IMR-90 (cell line): ENCODE measurements around the gene RPS28. TPM values are rescaled to one million over a fixed set of nuclear protein-coding genes. Genes with fewer than 3 reads are reported as not detected.
A peak's percentile ranks its signal among the peaks of the same experiment; 100 is the strongest.

ENCODE experiments used
- ATAC-seq: fragments of 200-7000 bp; cut with Tn5 transposase; 2 replicates; pipeline ENCODE4 v1.9.1; 2020; ENCODE audit warnings: low read depth, mild to moderate bottlenecking, moderate library complexity
- BruUV-seq: library from RNA; stranded (reverse); fragments of 400-500 nt; replicated peaks from 2 replicates; lab custom pipeline; 2021; lab: Mats Ljungman, UMichigan
- CTCF ChIA-PET: fragments of 300-600 bp; formaldehyde crosslinking; extraction: SDS; loops from one replicate; lab custom pipeline; 2021; ENCODE audit warnings: antibody characterized with exemption; lab: Yijun Ruan, JAX
- POLR2A ChIA-PET: fragments of 300-600 bp; sonication (Branson Sonifier 250); formaldehyde crosslinking; loops from one replicate; lab custom pipeline; 2022; ENCODE audit warnings: antibody characterized with exemption; ENCODE audit not compliant: unreplicated experiment; lab: Charles Lee
- DNase-seq: peaks from one replicate; pipeline ENCODE4 v3.0.0; 2013
- H2AFZ ChIP-seq: replicated peaks from 2 replicates; pipeline ENCODE3; 2013; ENCODE audit warnings: low read length, mild to moderate bottlenecking; ENCODE audit not compliant: poor library complexity
- H2AK5ac ChIP-seq: 2 replicates; pipeline ENCODE4 v1.6.1; 2013; ENCODE audit warnings: low read depth, low read length, inconsistent platforms
- H2AK9ac ChIP-seq: replicated peaks from 2 replicates; pipeline ENCODE3; 2013; ENCODE audit warnings: mild to moderate bottlenecking, low read depth, low read length, moderate library complexity; ENCODE audit not compliant: poor library complexity
- H2BK120ac ChIP-seq: 2 replicates; pipeline ENCODE4 v1.6.1; 2013; ENCODE audit warnings: low read depth, low read length, inconsistent platforms
- H2BK15ac ChIP-seq: 3 replicates; pipeline ENCODE4 v1.6.1; 2013; ENCODE audit warnings: low read depth, low read length, inconsistent platforms
- H2BK20ac ChIP-seq: 2 replicates; pipeline ENCODE4 v1.6.1; 2013; ENCODE audit warnings: low read depth, mild to moderate bottlenecking, inconsistent platforms, low read length, moderate library complexity
- H2BK5ac ChIP-seq: 2 replicates; pipeline ENCODE4 v1.6.1; 2013; ENCODE audit warnings: mild to moderate bottlenecking, low read depth, low read length, inconsistent platforms; ENCODE audit not compliant: poor library complexity, severe bottlenecking
- H3K14ac ChIP-seq: replicated peaks from 2 replicates; pipeline ENCODE4 v1.6.1; 2013; ENCODE audit warnings: low read depth, low read length, inconsistent platforms
- H3K18ac ChIP-seq: 2 replicates; pipeline ENCODE4 v1.6.1; 2013; ENCODE audit warnings: low read depth, low read length, control low read depth
- H3K23ac ChIP-seq: 2 replicates; pipeline ENCODE4 v1.6.1; 2013; ENCODE audit warnings: low read depth, low read length, inconsistent platforms
- H3K27ac ChIP-seq: 2 replicates; pipeline ENCODE4 v1.5.1; 2013; ENCODE audit warnings: mild to moderate bottlenecking, control low read depth, low read length; ENCODE audit not compliant: insufficient read depth
- H3K27me3 ChIP-seq: 2 replicates; pipeline ENCODE4 v1.6.1; 2013; ENCODE audit warnings: low read length; ENCODE audit not compliant: control insufficient read depth, insufficient read depth
- H3K36me3 ChIP-seq: 2 replicates; pipeline ENCODE4 v1.6.1; 2013; ENCODE audit warnings: low read length, mixed read lengths; ENCODE audit not compliant: control insufficient read depth, insufficient read depth
- H3K4ac ChIP-seq: 2 replicates; pipeline ENCODE4 v1.6.1; 2013; ENCODE audit warnings: low read depth, low read length, inconsistent platforms
- H3K4me1 ChIP-seq: 2 replicates; pipeline ENCODE4 v1.6.1; 2013; ENCODE audit warnings: low read length, mixed read lengths; ENCODE audit not compliant: control insufficient read depth, insufficient read depth
- H3K4me2 ChIP-seq: 2 replicates; pipeline ENCODE4 v1.6.1; 2013; ENCODE audit warnings: low read depth, mild to moderate bottlenecking, control low read depth, low read length, moderate library complexity
- H3K4me3 ChIP-seq: 2 replicates; pipeline ENCODE4 v1.5.1; 2013; ENCODE audit warnings: low read depth, mild to moderate bottlenecking, control low read depth, low read length, moderate library complexity; ENCODE audit not compliant: insufficient read depth
- H3K56ac ChIP-seq: 2 replicates; pipeline ENCODE4 v1.6.1; 2013; ENCODE audit warnings: low read length, inconsistent platforms; ENCODE audit not compliant: insufficient read depth; ENCODE audit errors: extremely low read depth
- H3K79me1 ChIP-seq, 2 experiments: 2 replicates each; pipeline ENCODE4 v1.6.1; 2013; ENCODE audit warnings: low read length in 2 of 2, inconsistent platforms in 1 of 2, low read depth in 1 of 2
- H3K9ac ChIP-seq: 2 replicates; pipeline ENCODE4 v1.6.1; 2013; ENCODE audit warnings: low read depth, low read length, control low read depth
- H3K9me1 ChIP-seq: 2 replicates; pipeline ENCODE4 v1.6.1; 2013; ENCODE audit warnings: low read length, inconsistent platforms; ENCODE audit not compliant: insufficient read depth
- H3K9me3 ChIP-seq: 2 replicates; pipeline ENCODE4 v1.6.1; 2013; ENCODE audit warnings: low read length; ENCODE audit not compliant: control insufficient read depth, insufficient read depth
- H4K20me1 ChIP-seq: 2 replicates; pipeline ENCODE4 v1.6.1; 2013; ENCODE audit warnings: low read length, inconsistent platforms; ENCODE audit not compliant: insufficient read depth
- H4K5ac ChIP-seq: 2 replicates; pipeline ENCODE4 v1.6.1; 2013; ENCODE audit warnings: mild to moderate bottlenecking, low read depth, low read length, control low read depth
- H4K8ac ChIP-seq, 2 experiments: 2 replicates each; pipeline ENCODE4 v1.6.1; 2013; ENCODE audit warnings: low read depth in 2 of 2, low read length in 2 of 2, control low read depth in 1 of 2, inconsistent platforms in 1 of 2
- H4K91ac ChIP-seq: 2 replicates; pipeline ENCODE4 v1.6.1; 2013; ENCODE audit warnings: low read depth, low read length, inconsistent platforms; ENCODE audit not compliant: insufficient read depth
- BHLHE40 ChIP-seq: fragments of 150-350 bp; IDR thresholded peaks from 2 replicates; pipeline ENCODE4 v1.6.1; 2016; ENCODE audit warnings: mild to moderate bottlenecking, low read depth, low read length
- CHD1 ChIP-seq: IDR thresholded peaks from 2 replicates; pipeline ENCODE4 v1.6.1; 2012; ENCODE audit warnings: low read depth, low read length, improper control_type of control experiment
- FOS ChIP-seq: fragments of 150-350 bp; IDR thresholded peaks from 2 replicates; pipeline ENCODE4 v1.6.1; 2016; ENCODE audit warnings: low read depth, low read length
- MXI1 ChIP-seq: IDR thresholded peaks from 2 replicates; pipeline ENCODE4 v1.6.1; 2012; ENCODE audit warnings: low read depth, mild to moderate bottlenecking, low read length, moderate library complexity, borderline replicate concordance
- NFE2L2 ChIP-seq: fragments of 150-350 bp; IDR thresholded peaks from 2 replicates; pipeline ENCODE4 v1.6.1; 2016; ENCODE audit warnings: low read depth, mild to moderate bottlenecking, low read length
- RCOR1 ChIP-seq: IDR thresholded peaks from 2 replicates; pipeline ENCODE4 v1.6.1; 2012; ENCODE audit warnings: mild to moderate bottlenecking, low read length, improper control_type of control experiment; ENCODE audit not compliant: insufficient replicate concordance
- RFX5 ChIP-seq: IDR thresholded peaks from 2 replicates; pipeline ENCODE4 v1.8.0; 2012; ENCODE audit warnings: low read depth, mild to moderate bottlenecking, low read length, moderate library complexity
- WGBS, 2 experiments: methylation state at CpG; one replicate each; pipeline versions ENCODE4 v1.1.5 to v1.1.7; 2013; ENCODE audit warnings: missing lambda C conversion rate in 2 of 2; ENCODE audit not compliant: insufficient read length in 1 of 2; ENCODE audit errors: extremely low coverage in 2 of 2; 5-methylcytosine and 5-hydroxymethylcytosine counted together
- dilution Hi-C: fragments of 300-500 bp; cut with HindIII; formaldehyde crosslinking; loops from one replicate; pipeline ENCODE4 v1.14.3; 2018; ENCODE audit warnings: low sequenced_read_pairs; ENCODE audit not compliant: unreplicated experiment
- in situ Hi-C: fragments of 300-500 bp; cut with MboI; formaldehyde crosslinking; loops from 3 replicates; pipeline ENCODE4 v1.14.3; 2019; ENCODE audit warnings: low sequenced_read_pairs, inconsistent platforms, mixed read lengths
- intact Hi-C: fragments of 100-400 bp; cut with micrococcal nuclease; formaldehyde crosslinking; loops from 2 replicates; pipeline ENCODE4 v1.10.0; 2022
- polyA plus RNA-seq, 3 experiments: library from polyadenylated mRNA; depleted of rRNA; stranded (reverse); fragments of >200 nt; gene quantifications; 2 replicates each; pipeline ENCODE4 v1.2.3, GENCODE V29; 2012; ENCODE audit warnings: low replicate concordance in 1 of 3
- total RNA-seq: library from RNA; depleted of rRNA; stranded (reverse); fragments of >200 nt; gene quantifications from 2 replicates; pipeline ENCODE4 v1.2.3, GENCODE V29; 2012

The RPS28 gene
- total and polyA plus RNA-seq, 2 of the 4 experiments (the other 2 are of a cell fraction), result 143 to 643 TPM

DNA sequence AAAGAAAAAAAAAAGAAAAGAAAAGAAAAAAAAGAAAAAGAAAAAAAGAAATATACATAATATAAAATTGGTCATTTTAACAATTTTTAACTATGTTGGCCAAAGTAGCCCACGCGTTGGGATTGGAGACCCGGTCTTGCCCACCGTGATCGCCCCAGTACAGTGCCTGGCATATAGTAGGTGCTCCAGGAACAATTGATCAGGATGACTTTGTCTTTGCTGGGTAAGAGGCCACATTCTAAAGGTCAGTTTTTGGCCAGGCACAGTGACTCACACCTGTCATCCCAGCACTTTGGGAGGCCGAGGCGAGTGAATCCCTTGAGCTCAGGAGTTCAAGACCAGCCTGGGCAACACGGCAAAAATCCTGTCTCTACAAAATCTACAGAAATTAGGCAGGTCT, 38.9 kb downstream of the RPS28 start:
- intact Hi-C loops (no loop called here), in situ Hi-C loops (no loop called here), dilution Hi-C loops (no loop called here)
- no peak overlapping the region for H3K4ac ChIP-seq
- H3K14ac ChIP-seq, result no peak overlapping the region
- H3K23ac ChIP-seq, result no peak overlapping the region
- DNase-seq, result no peak
- peaks cover 6% of the 10 kb centered on the region; the same call in 1 of the 2 replicates for H4K20me1 ChIP-seq
- peaks cover 11% of the 10 kb centered on the region for H3K4me1 ChIP-seq
- no peak overlapping the region; the same call in 1 of the 2 replicates for H2BK20ac ChIP-seq
- H3K27ac ChIP-seq, result no peak overlapping the region
- no peak for TF ChIP-seq MXI1
- TF ChIP-seq BHLHE40, result no peak
- TF ChIP-seq NFE2L2, result no peak
- TF ChIP-seq RCOR1, result no peak
- TF ChIP-seq CHD1, result no peak
- TF ChIP-seq FOS, result no peak
- no peak for TF ChIP-seq RFX5
- peaks cover 4% of the 10 kb centered on the region; the same call in 1 of the 2 replicates for H3K9me1 ChIP-seq
- no peak overlapping the region for H2AFZ ChIP-seq
- H2AK9ac ChIP-seq, result no peak overlapping the region
- ChIA-PET CTCF (no interaction called here), POLR2A (no interaction called here)
- no peak overlapping the region for H4K91ac ChIP-seq
- H3K27me3 ChIP-seq, result no peaks in the 10 kb centered on the region
- no peak overlapping the region for H3K9ac ChIP-seq
- ATAC-seq, result no peak
- peaks cover 0 to 5% of the 10 kb centered on the region in 2 experiments; a peak in 1 of 4 replicates for H3K79me1 ChIP-seq
- H2BK120ac ChIP-seq, result no peak overlapping the region
- no peak overlapping the region for H3K4me2 ChIP-seq
- peaks cover 3% of the 10 kb centered on the region for H3K9me3 ChIP-seq
- no TSS peak for BruUV-seq
- H2BK15ac ChIP-seq, result no peak overlapping the region
- H4K5ac ChIP-seq, result no peak overlapping the region
- no peaks in the 10 kb centered on the region for H3K36me3 ChIP-seq
- 100% methylated on average over 5 of the region's 8 CpGs; no CpG with 5 or more reads in 1 of the 2 experiments for WGBS, 2 experiments
- H3K56ac ChIP-seq, result no peak overlapping the region
- no peak overlapping the region for H3K4me3 ChIP-seq
- H2BK5ac ChIP-seq, result no peak overlapping the region
- H3K18ac ChIP-seq, result no peak overlapping the region
- no peak overlapping the region for H4K8ac ChIP-seq
- H2AK5ac ChIP-seq, result peak overlapping the region; percentile 75
